ENCODE data around the gene PSD. TPM values are rescaled to one million over a fixed set of nuclear protein-coding genes. Genes with fewer than 3 reads are reported as not detected.

The PSD gene
- total RNA-seq, 4 donors from 2014 or later, result 0.30 to 1.1 (median 0.70) TPM

DNA sequence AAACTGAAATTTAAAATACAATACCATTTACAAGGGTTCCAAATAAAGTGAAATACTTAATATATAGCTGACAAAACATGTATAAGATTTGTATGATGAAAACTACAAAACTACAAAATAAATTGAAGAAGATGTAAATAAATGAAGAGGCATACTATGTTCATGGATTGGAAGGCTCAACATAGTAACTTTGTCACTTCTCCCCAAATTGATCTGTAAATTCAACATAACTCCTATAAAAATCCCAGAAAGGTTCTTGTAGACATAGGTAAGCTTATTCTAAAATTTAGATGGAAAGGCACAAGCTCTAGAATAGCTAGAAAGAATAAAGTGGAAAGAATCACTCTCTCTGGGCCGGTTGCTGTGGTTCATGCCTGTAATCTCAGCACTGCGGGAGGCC, 47.3 kb downstream of the PSD start:
- Histone ChIP-seq H3K27me3 (no peaks in the 10 kb centered on the region), H3K27ac (no peak overlapping the region), H3K4me1 (no peaks in the 10 kb centered on the region), H3K4me3 (no peak overlapping the region), H3K9me3 (peaks cover 0 to 10% (median 0%) of the 10 kb centered on the region in 4 donors), H3K36me3 (peaks cover 6 to 100% (median 67%) of the 10 kb centered on the region in 3 donors)
- no peak for DNase-seq (ENCODE audit: low spot score in 2 of 2)
- TF ChIP-seq POLR2A (IDR thresholded peaks at IDR 0.05) (no peak), EP300 (IDR thresholded peaks at IDR 0.05) (no peak)
- TF ChIP-seq, protein P1, sequence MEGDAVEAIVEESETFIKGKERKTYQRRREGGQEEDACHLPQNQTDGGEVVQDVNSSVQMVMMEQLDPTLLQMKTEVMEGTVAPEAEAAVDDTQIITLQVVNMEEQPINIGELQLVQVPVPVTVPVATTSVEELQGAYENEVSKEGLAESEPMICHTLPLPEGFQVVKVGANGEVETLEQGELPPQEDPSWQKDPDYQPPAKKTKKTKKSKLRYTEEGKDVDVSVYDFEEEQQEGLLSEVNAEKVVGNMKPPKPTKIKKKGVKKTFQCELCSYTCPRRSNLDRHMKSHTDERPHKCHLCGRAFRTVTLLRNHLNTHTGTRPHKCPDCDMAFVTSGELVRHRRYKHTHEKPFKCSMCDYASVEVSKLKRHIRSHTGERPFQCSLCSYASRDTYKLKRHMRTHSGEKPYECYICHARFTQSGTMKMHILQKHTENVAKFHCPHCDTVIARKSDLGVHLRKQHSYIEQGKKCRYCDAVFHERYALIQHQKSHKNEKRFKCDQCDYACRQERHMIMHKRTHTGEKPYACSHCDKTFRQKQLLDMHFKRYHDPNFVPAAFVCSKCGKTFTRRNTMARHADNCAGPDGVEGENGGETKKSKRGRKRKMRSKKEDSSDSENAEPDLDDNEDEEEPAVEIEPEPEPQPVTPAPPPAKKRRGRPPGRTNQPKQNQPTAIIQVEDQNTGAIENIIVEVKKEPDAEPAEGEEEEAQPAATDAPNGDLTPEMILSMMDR (IDR thresholded peaks at IDR 0.05), result no peak
- 96% methylated on average over 2 of the region's 2 CpGs for WGBS, 2 donors

DNA sequence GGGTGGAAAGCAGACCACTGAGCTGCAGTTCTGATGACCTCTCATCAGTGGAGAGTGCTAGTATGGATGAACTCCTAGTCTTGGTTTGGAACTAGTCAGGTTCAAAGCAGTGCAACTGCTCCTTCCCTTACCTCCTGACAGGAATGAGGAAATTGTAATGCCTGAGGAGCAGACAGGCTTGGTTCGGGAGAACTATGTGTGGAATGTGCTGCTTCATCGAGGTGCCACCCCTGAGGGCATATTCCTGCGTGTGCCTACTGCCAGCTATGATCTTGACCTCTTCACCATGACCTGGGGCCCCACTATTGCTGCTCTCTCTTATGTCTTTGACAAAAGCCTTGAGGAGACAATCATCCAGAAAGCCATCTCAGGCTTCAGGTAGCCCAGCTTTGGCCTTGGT, 50.5 kb downstream of the PSD start:
- H3K36me3 ChIP-seq, result peaks cover 9 to 100% (median 79%) of the 10 kb centered on the region in 3 donors
- WGBS, 2 donors, result 89 to 91% methylated on average over 3 of the region's 3 CpGs
- H3K9me3 ChIP-seq, result peaks cover 0 to 10% (median 0%) of the 10 kb centered on the region in 4 donors
- DNase-seq (ENCODE audit: low spot score in 2 of 2), result no peak
- H3K27ac ChIP-seq, result no peak overlapping the region
- TF ChIP-seq POLR2A (IDR thresholded peaks at IDR 0.05), result no peak
- H3K4me3 ChIP-seq, result no peak overlapping the region
- H3K4me1 ChIP-seq, result no peaks in the 10 kb centered on the region
- H3K27me3 ChIP-seq, result no peaks in the 10 kb centered on the region

DNA sequence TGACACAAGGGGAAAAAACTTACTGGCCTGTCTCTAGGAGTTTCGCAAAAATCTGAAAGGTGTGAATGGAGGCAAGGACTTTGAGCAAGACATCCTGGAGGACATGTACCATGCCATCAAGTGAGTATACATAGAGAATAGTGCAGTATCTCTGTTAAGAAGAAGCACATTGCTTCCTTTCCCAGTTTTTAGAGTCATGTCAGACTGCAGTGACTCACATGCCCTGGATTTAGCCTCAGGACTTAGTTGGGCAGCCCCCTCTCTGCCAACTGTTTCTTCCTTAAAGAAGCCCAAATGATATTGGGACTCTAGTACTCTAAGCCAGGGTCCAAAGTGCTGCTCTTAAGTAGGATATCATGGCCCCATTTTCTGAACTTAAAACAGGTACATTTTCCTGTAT, 51.1 kb downstream of the PSD start:
- Histone ChIP-seq H3K4me1 (no peaks in the 10 kb centered on the region), H3K27me3 (no peaks in the 10 kb centered on the region), H3K27ac (no peak overlapping the region), H3K36me3 (peaks cover 11 to 100% (median 85%) of the 10 kb centered on the region in 3 donors), H3K4me3 (no peak overlapping the region), H3K9me3 (peaks cover 0 to 10% (median 0%) of the 10 kb centered on the region in 4 donors)
- DNase-seq (ENCODE audit: low spot score in 2 of 2), result no peak
- WGBS, 2 donors, result 100% methylated on average over 1 of the region's 1 CpG
- TF ChIP-seq, protein P1 (IDR thresholded peaks at IDR 0.05), result no peak
- TF ChIP-seq POLR2A (IDR thresholded peaks at IDR 0.05) (no peak), EP300 (IDR thresholded peaks at IDR 0.05) (no peak)

DNA sequence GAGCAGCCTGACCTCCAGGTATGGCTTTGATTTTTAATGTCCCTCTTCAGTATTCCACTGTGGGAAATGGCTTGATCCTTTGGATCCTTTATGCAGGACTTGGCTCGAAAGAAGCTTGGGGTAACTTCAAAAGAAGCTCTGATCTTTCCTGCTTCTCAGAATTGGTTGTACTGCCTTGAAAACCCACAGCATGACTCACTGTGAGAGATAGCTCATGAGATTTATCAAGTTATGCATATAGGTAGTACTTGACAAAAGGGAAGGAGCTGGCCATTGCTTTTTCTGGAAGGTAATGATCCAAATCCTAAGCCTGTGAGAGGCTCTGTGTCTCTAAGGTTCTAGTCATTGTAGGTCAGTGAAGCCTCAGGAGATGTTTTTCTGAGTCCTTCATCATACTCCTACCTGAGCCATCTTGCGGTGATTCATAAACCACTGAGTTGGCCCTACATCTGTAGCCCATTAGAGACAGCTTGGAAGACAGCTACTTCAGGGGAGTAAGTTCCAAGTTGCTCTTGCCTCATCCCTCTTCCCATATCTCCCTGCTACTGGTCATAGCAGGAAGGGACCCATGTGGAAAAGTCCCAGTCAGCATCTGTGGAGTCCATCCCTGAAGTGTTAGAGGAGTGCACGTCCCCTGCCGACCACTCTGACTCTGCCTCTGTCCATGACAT, 59.7 kb downstream of the PSD start:
- TF ChIP-seq, protein P1 (IDR thresholded peaks at IDR 0.05), result no peak
- TF ChIP-seq POLR2A (IDR thresholded peaks at IDR 0.05), result no peak
- no peak for TF ChIP-seq EP300 (IDR thresholded peaks at IDR 0.05)
- H3K4me1 ChIP-seq, result no peaks in the 10 kb centered on the region
- DNase-seq (ENCODE audit: low spot score in 2 of 2), result no peak
- no peak overlapping the region for H3K27ac ChIP-seq
- H3K36me3 ChIP-seq, result peaks cover 6 to 89% (median 56%) of the 10 kb centered on the region in 3 donors
- WGBS, 2 donors, result 87 to 93% methylated on average over 4 of the region's 4 CpGs
- H3K4me3 ChIP-seq, result no peak overlapping the region
- no peaks in the 10 kb centered on the region for H3K9me3 ChIP-seq
- no peaks in the 10 kb centered on the region for H3K27me3 ChIP-seq

DNA sequence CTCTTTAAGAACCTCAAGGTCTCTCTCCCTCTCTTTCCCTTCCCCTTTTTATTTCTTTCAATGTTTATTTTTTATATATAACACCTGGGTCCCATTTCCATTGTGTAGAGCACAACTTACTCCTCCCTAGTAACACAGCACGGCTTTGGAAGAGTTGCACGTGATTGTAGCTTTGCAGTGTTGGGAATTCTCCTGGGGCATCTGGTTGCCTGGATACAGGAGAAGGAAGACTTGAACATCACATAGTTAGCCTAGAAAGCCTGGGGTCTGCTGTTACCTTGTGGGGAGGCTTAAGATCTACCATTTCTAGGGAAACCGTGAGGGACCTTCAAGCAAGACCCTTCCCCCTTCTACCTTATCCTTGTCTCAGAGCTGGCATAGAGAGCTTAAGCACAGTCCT, 64.1 kb downstream of the PSD start:
- 70 to 76% methylated on average over 3 of the region's 3 CpGs for WGBS, 2 donors
- Histone ChIP-seq H3K27me3 (no peaks in the 10 kb centered on the region), H3K36me3 (peaks cover 6 to 89% (median 37%) of the 10 kb centered on the region in 3 donors), H3K4me1 (no peaks in the 10 kb centered on the region), H3K27ac (no peak overlapping the region), H3K9me3 (no peaks in the 10 kb centered on the region), H3K4me3 (no peak overlapping the region)
- no peak for DNase-seq (ENCODE audit: low spot score in 2 of 2)
- TF ChIP-seq EP300 (IDR thresholded peaks at IDR 0.05) (no peak), POLR2A (IDR thresholded peaks at IDR 0.05) (no peak)
- TF ChIP-seq, protein P1 (IDR thresholded peaks at IDR 0.05), result no peak

Small RNAs within 50 kb of the gene (small RNA-seq; reads per million reads assigned to genes)
- gene MIR146B, result 319 reads per million, percentile 97 among the genes with 10 or more reads in this experiment

Other genes with a start within 250 kb of the PSD start
- gene ELOVL3, start 192.5 kb downstream of the PSD start, total RNA-seq, result not detected
- not detected for gene PITX3, start 177.3 kb downstream of the PSD start, total RNA-seq
- gene GBF1, start 173.3 kb downstream of the PSD start, total RNA-seq, result 10 to 100 TPM; 31.0 to 38.0 (median 36.1) TPM
- gene NFKB2, start 23.1 kb downstream of the PSD start, total RNA-seq, result 10 to 100 TPM; 19.3 to 49.2 (median 31.8) TPM
- 10 to 100 TPM; 25.8 to 51.1 (median 46.2) TPM for gene FBXL15, start 2.1 kb upstream of the PSD start, total RNA-seq
- 100 to 1,000 TPM in 3 of 4 donors, 10 to 100 TPM in 1; 86.4 to 195 (median 131) TPM for gene CUEDC2, start 13.8 kb upstream of the PSD start, total RNA-seq
- gene C10orf95, start 32.8 kb upstream of the PSD start, total RNA-seq, result 1 to 10 TPM in 1 of 4 donors, not detected in 3; 1.4 TPM
- 100 to 1,000 TPM in 2 of 4 donors, 10 to 100 TPM in 2; 85.5 to 114 (median 105) TPM for gene ACTR1A, start 83.9 kb upstream of the PSD start, total RNA-seq
- gene SUFU, start 85.2 kb upstream of the PSD start, total RNA-seq, result 10 to 100 TPM in 3 of 4 donors, 1 to 10 TPM in 1; 9.8 to 17.1 (median 14.2) TPM
- 100 to 1,000 TPM; 156 to 206 (median 157) TPM for gene TRIM8, start 225.7 kb upstream of the PSD start, total RNA-seq